Neural crest cell (in vitro differentiated cells): ENCODE data around the gene ADRB1. TPM values are rescaled to one million over a fixed set of nuclear protein-coding genes. Genes with fewer than 3 reads are reported as not detected.
A peak's percentile ranks its signal among the peaks of the same experiment; 100 is the strongest.

ENCODE experiments used
- DNase-seq: peaks from one replicate; pipeline ENCODE4 v3.0.0; 2021; ENCODE audit warnings: low read depth, mixed read lengths, low spot score
- H3K27ac Mint-ChIP-seq: one replicate; pipeline ENCODE4 v1.8.0; 2021; ENCODE audit warnings: mild to moderate bottlenecking, mixed read lengths; ENCODE audit not compliant: unreplicated experiment
- H3K27me3 Mint-ChIP-seq: 2 replicates; pipeline ENCODE4 v1.8.0; 2021; ENCODE audit warnings: low read depth, mild to moderate bottlenecking, mixed read lengths
- H3K36me3 Mint-ChIP-seq: 2 replicates; pipeline ENCODE4 v1.8.0; 2021; ENCODE audit warnings: low read depth, mild to moderate bottlenecking, mixed read lengths
- H3K4me1 Mint-ChIP-seq: 2 replicates; pipeline ENCODE4 v1.8.0; 2021; ENCODE audit warnings: mixed read lengths
- H3K4me3 Mint-ChIP-seq: one replicate; pipeline ENCODE4 v1.8.0; 2021; ENCODE audit warnings: mild to moderate bottlenecking, mixed read lengths
- H3K9me3 Mint-ChIP-seq: 2 replicates; pipeline ENCODE4 v1.8.0; 2021; ENCODE audit warnings: mixed read lengths
- CTCF ChIP-seq: fragments of 200-600 bp; sonication (generic); conservative IDR thresholded peaks from 2 replicates; pipeline ENCODE4 v1.5.0; 2021; ENCODE audit warnings: antibody characterized with exemption, mild to moderate bottlenecking
- total RNA-seq: library from RNA; stranded (reverse); gene quantifications from 2 replicates; pipeline ENCODE4 v1.2.1, GENCODE V29; 2021

ADRB1 gene
- total RNA-seq, 1 donor from 2014 or later: 0.07 TPM

GRCh38 chr10:114015708-114016107 is 28.0 kb upstream of the ADRB1 start:
- no peak for DNase-seq
- H3K4me3 Mint-ChIP-seq: no peak overlapping the region
- no peaks in the 10 kb centered on the region for H3K36me3 Mint-ChIP-seq
- H3K9me3 Mint-ChIP-seq: peaks cover 3% of the 10 kb centered on the region
- no peak for TF ChIP-seq CTCF
- H3K27ac Mint-ChIP-seq: no peak overlapping the region
- H3K4me1 Mint-ChIP-seq: no peaks in the 10 kb centered on the region
- H3K27me3 Mint-ChIP-seq: no peaks in the 10 kb centered on the region

- peaks cover 7% of the 10 kb centered on the region for H3K4me1 Mint-ChIP-seq
- H3K27me3 Mint-ChIP-seq: no peaks in the 10 kb centered on the region
- TF ChIP-seq CTCF: no peak
- H3K9me3 Mint-ChIP-seq: peaks cover 3% of the 10 kb centered on the region
- no peak overlapping the region for H3K4me3 Mint-ChIP-seq
- DNase-seq: no peak
- H3K27ac Mint-ChIP-seq: peak overlapping the region; percentile 19
- no peaks in the 10 kb centered on the region for H3K36me3 Mint-ChIP-seq
Observed at GRCh38 chr10:114017271-114017670, 26.4 kb upstream of the ADRB1 start.

- H3K27me3 Mint-ChIP-seq: no peaks in the 10 kb centered on the region
- peaks cover 3% of the 10 kb centered on the region for H3K9me3 Mint-ChIP-seq
- H3K27ac Mint-ChIP-seq: peak overlapping the region; percentile 81
- no peak for DNase-seq
- no peak overlapping the region for H3K4me3 Mint-ChIP-seq
- no peak for TF ChIP-seq CTCF
- H3K36me3 Mint-ChIP-seq: no peaks in the 10 kb centered on the region
- H3K4me1 Mint-ChIP-seq: peaks cover 13% of the 10 kb centered on the region
Observed at GRCh38 chr10:114017873-114018272, 25.8 kb upstream of the ADRB1 start.

- no peak for TF ChIP-seq CTCF
- Mint-ChIP-seq H3K4me1 (peaks cover 21% of the 10 kb centered on the region), H3K27me3 (no peaks in the 10 kb centered on the region), H3K36me3 (no peaks in the 10 kb centered on the region), H3K4me3 (no peak overlapping the region), H3K27ac (no peak overlapping the region), H3K9me3 (peaks cover 3% of the 10 kb centered on the region)
- DNase-seq: no peak
Observed at GRCh38 chr10:114019226-114019625, 24.4 kb upstream of the ADRB1 start.

- H3K36me3 Mint-ChIP-seq: no peaks in the 10 kb centered on the region
Observed at GRCh38 chr10:114021154-114021553, 22.5 kb upstream of the ADRB1 start.

More at GRCh38 chr10:114021154-114021553, 22.5 kb upstream of the ADRB1 start:
- no peak overlapping the region for H3K27ac Mint-ChIP-seq
- TF ChIP-seq CTCF: no peak
- no peaks in the 10 kb centered on the region for H3K27me3 Mint-ChIP-seq
- no peaks in the 10 kb centered on the region for H3K9me3 Mint-ChIP-seq
- DNase-seq: no peak
- H3K4me3 Mint-ChIP-seq: no peak overlapping the region
- H3K4me1 Mint-ChIP-seq: peaks cover 26% of the 10 kb centered on the region
